H1 (cell line): ENCODE measurements around the gene NR2C2. TPM values are rescaled to one million over a fixed set of nuclear protein-coding genes. Genes with fewer than 3 reads are reported as not detected.

ENCODE experiments used
- CTCF ChIA-PET: fragments of 300-600 bp; sonication (Branson Sonifier 250); formaldehyde crosslinking; loops from one replicate; lab custom pipeline; 2021; ENCODE audit not compliant: partially characterized antibody; lab: Charles Lee
- POLR2A ChIA-PET: fragments of 300-600 bp; sonication (Branson Sonifier 250); formaldehyde crosslinking; loops from one replicate; lab custom pipeline; 2021; ENCODE audit warnings: inconsistent platforms; ENCODE audit not compliant: partially characterized antibody; lab: Charles Lee
- DNase-seq, 2 experiments: peaks; one replicate each; pipeline versions ENCODE4 v3.0.0 to v3.0.0-alpha.2; 2010 to 2022; ENCODE audit warnings: low spot score in 2 of 2, low read depth in 1 of 2, mixed read lengths in 1 of 2
- FAIRE-seq: peaks from 2 replicates; lab custom pipeline; 2011; peaks lifted over from hg19 to GRCh38; lab: Jason Lieb, UNC
- H2AFZ ChIP-seq: 2 replicates; pipeline ENCODE4 v1.8.1; 2012; ENCODE audit warnings: low read length, inconsistent platforms
- H2AK5ac ChIP-seq: 2 replicates; pipeline ENCODE4 v1.6.1; 2013; ENCODE audit warnings: low read depth, low read length
- H2BK120ac ChIP-seq: replicated peaks from 2 replicates; pipeline ENCODE3; 2013; ENCODE audit warnings: low read depth, low read length, inconsistent platforms
- H2BK12ac ChIP-seq: 2 replicates; pipeline ENCODE4 v1.6.1; 2013; ENCODE audit warnings: low read depth, low read length
- H2BK15ac ChIP-seq: 2 replicates; pipeline ENCODE4 v1.6.1; 2013; ENCODE audit warnings: low read length
- H2BK20ac ChIP-seq: 2 replicates; pipeline ENCODE4 v1.6.1; 2013; ENCODE audit warnings: low read length
- H2BK5ac ChIP-seq: 2 replicates; pipeline ENCODE4 v1.6.1; 2013; ENCODE audit warnings: low read depth, low read length
- H3K14ac ChIP-seq: 2 replicates; pipeline ENCODE4 v1.6.1; 2013; ENCODE audit warnings: inconsistent platforms; ENCODE audit not compliant: insufficient read length
- H3K18ac ChIP-seq: 2 replicates; pipeline ENCODE4 v1.6.1; 2013; ENCODE audit warnings: low read length; ENCODE audit errors: extremely low read depth
- H3K23ac ChIP-seq: 2 replicates; pipeline ENCODE4 v1.6.1; 2013; ENCODE audit warnings: inconsistent platforms; ENCODE audit not compliant: insufficient read length
- H3K23me2 ChIP-seq: 2 replicates; pipeline ENCODE4 v1.6.1; 2013; ENCODE audit warnings: low read depth, low read length
- H3K27ac ChIP-seq: 2 replicates; pipeline ENCODE4 v1.6.1; 2011; ENCODE audit warnings: low read depth, low read length, inconsistent platforms
- H3K27me3 ChIP-seq, 4 experiments: replicated peaks in 1 of 4; 1 replicate in 1 of 4; 2 replicates in 3 of 4; pipeline versions ENCODE4 v1.6.1 to v1.8.1; 2011 to 2013; ENCODE audit warnings: low read length in 3 of 4, mild to moderate bottlenecking in 3 of 4, inconsistent platforms in 2 of 4, mixed read lengths in 2 of 4, moderate library complexity in 1 of 4; ENCODE audit not compliant: control insufficient read depth in 3 of 4, insufficient read depth in 3 of 4; ENCODE audit errors: extremely low read depth in 1 of 4
- H3K36me3 ChIP-seq, 4 experiments: 2 replicates each; pipeline versions ENCODE4 v1.6.1 to v1.8.1; 2011 to 2013; ENCODE audit warnings: mild to moderate bottlenecking in 4 of 4, low read length in 3 of 4, moderate library complexity in 2 of 4, control low read depth in 1 of 4, inconsistent platforms in 1 of 4; ENCODE audit not compliant: insufficient read depth in 4 of 4, control insufficient read depth in 2 of 4
- H3K4ac ChIP-seq: replicated peaks from 2 replicates; pipeline ENCODE3; 2013; ENCODE audit warnings: low read length, low read depth, mixed read lengths, inconsistent platforms; ENCODE audit not compliant: insufficient read length
- H3K4me1 ChIP-seq, 4 experiments: replicated peaks in 1 of 4; 1 replicate in 1 of 4; 2 replicates in 3 of 4; pipeline versions ENCODE4 v1.6.1 to v1.8.1; 2011 to 2013; ENCODE audit warnings: low read length in 3 of 4, inconsistent platforms in 2 of 4, mixed read lengths in 1 of 4; ENCODE audit not compliant: insufficient read depth in 4 of 4, control insufficient read depth in 3 of 4
- H3K4me2 ChIP-seq, 2 experiments: 2 replicates each; pipeline versions ENCODE4 v1.6.1 to v1.8.1; 2011 to 2013; ENCODE audit warnings: low read depth in 2 of 2, low read length in 2 of 2, control low read depth in 1 of 2, inconsistent platforms in 1 of 2, mild to moderate bottlenecking in 1 of 2; ENCODE audit not compliant: insufficient read depth in 1 of 2
- H3K4me3 ChIP-seq, 4 experiments: fragments of 200-600, 300-600 bp in 1 of 4; sonication (generic), shearing (Covaris generic), sonication (Bioruptor Twin) in 1 of 4; 2 replicates each; pipeline versions ENCODE4 v1.5.1 to v1.8.1; 2011 to 2016; ENCODE audit warnings: low read length in 4 of 4, low read depth in 3 of 4, control low read depth in 2 of 4, inconsistent platforms in 2 of 4, mild to moderate bottlenecking in 2 of 4, mixed read lengths in 1 of 4, moderate library complexity in 1 of 4; ENCODE audit not compliant: insufficient read depth in 2 of 4; ENCODE audit errors: extremely low read depth in 1 of 4
- H3K56ac ChIP-seq: replicated peaks from 2 replicates; pipeline ENCODE3; 2013; ENCODE audit warnings: low read depth, mild to moderate bottlenecking, mixed read lengths, low read length, inconsistent platforms; ENCODE audit not compliant: insufficient read length
- H3K79me1 ChIP-seq: 2 replicates; pipeline ENCODE4 v1.6.1; 2013; ENCODE audit warnings: low read depth, low read length, control low read depth
- H3K79me2 ChIP-seq, 2 experiments: 2 replicates each; pipeline versions ENCODE4 v1.6.1 to v1.8.1; 2012 to 2013; ENCODE audit warnings: low read length in 2 of 2, mild to moderate bottlenecking in 2 of 2, inconsistent platforms in 1 of 2; ENCODE audit not compliant: insufficient read depth in 2 of 2, control insufficient read depth in 1 of 2
- H3K9ac ChIP-seq, 4 experiments: replicated peaks in 1 of 4; 1 replicate in 1 of 4; 2 replicates in 3 of 4; pipeline versions ENCODE4 v1.6.1 to v1.8.1; 2011 to 2013; ENCODE audit warnings: low read depth in 3 of 4, low read length in 3 of 4, control low read depth in 2 of 4, mild to moderate bottlenecking in 2 of 4, moderate library complexity in 2 of 4, inconsistent platforms in 1 of 4; ENCODE audit errors: extremely low read depth in 1 of 4
- H3K9me3 ChIP-seq, 2 experiments: 2 replicates each; pipeline versions ENCODE4 v1.6.1 to v1.8.1; 2012 to 2013; ENCODE audit warnings: mild to moderate bottlenecking in 2 of 2, moderate library complexity in 2 of 2, control low read depth in 1 of 2, inconsistent platforms in 1 of 2, low read depth in 1 of 2, low read length in 1 of 2, mixed read lengths in 1 of 2; ENCODE audit not compliant: insufficient read depth in 2 of 2
- H4K20me1 ChIP-seq, 2 experiments: replicated peaks in 1 of 2; 2 replicates each; pipeline versions ENCODE3 to v1.8.1; 2011 to 2013; ENCODE audit warnings: inconsistent platforms in 2 of 2, low read length in 2 of 2, mild to moderate bottlenecking in 1 of 2; ENCODE audit not compliant: insufficient read depth in 2 of 2, control insufficient read depth in 1 of 2
- H4K5ac ChIP-seq: 2 replicates; pipeline ENCODE4 v1.6.1; 2013; ENCODE audit warnings: low read length, low read depth, mixed read lengths, inconsistent platforms; ENCODE audit not compliant: insufficient read length
- H4K8ac ChIP-seq: 2 replicates; pipeline ENCODE4 v1.8.0; 2013; ENCODE audit warnings: mild to moderate bottlenecking, moderate library complexity, low read length, inconsistent platforms; ENCODE audit not compliant: insufficient read depth; ENCODE audit errors: extremely low read depth
- H4K91ac ChIP-seq: replicated peaks from 2 replicates; pipeline ENCODE3; 2013; ENCODE audit warnings: low read length, mixed read lengths, inconsistent platforms; ENCODE audit not compliant: insufficient read length
- ASH2L ChIP-seq: fragments of 200-600, 300-600 bp; sonication (generic); IDR thresholded peaks from one replicate; pipeline ENCODE4 v1.7.1; 2017; ENCODE audit warnings: low read length
- CHD2 ChIP-seq: IDR thresholded peaks from 2 replicates; pipeline ENCODE4 v1.6.1; 2012; ENCODE audit warnings: low read length, improper control_type of control experiment
- GTF2F1 ChIP-seq: IDR thresholded peaks from 2 replicates; pipeline ENCODE4 v1.6.1; 2012; ENCODE audit warnings: low read depth, low read length, improper control_type of control experiment, borderline replicate concordance
- RXRA ChIP-seq: IDR thresholded peaks from 2 replicates; pipeline ENCODE4 v1.6.1; 2011; ENCODE audit warnings: low read depth, mild to moderate bottlenecking, low read length, moderate library complexity; ENCODE audit not compliant: insufficient read depth
- SUZ12 ChIP-seq: fragments of 200-600 bp; sonication (generic); IDR thresholded peaks from 2 replicates; pipeline ENCODE4 v1.6.1; 2012; ENCODE audit warnings: mild to moderate bottlenecking, inconsistent platforms, low read length, moderate library complexity, mixed read lengths
- polyA plus RNA-seq, 7 experiments: library from polyadenylated mRNA; depleted of rRNA in 3 of 7; stranded (reverse) in 5 of 7; unstranded in 2 of 7; fragments of >200 nt in 5 of 7; fragments of 200-250 nt in 2 of 7; gene quantifications; 1 replicate in 5 of 7; 2 replicates in 1 of 7; 4 replicates in 1 of 7; pipeline versions ENCODE4 v1.2.1 to v1.2.3, GENCODE V29; 2011 to 2013; ENCODE audit warnings: missing spikeins in 2 of 7, mixed read lengths in 2 of 7
- total RNA-seq: library from RNA; stranded (reverse); fragmentation: NEBNext Ultra II Directional; extraction: Animal tissue kit (Norgen Biotek cat#: 25700); gene quantifications from 2 replicates; pipeline ENCODE4 v1.2.1, GENCODE V29; 2021

Gene NR2C2
- total and polyA plus RNA-seq, 2 of the 8 experiments (the other 6 are each of a cell fraction or from before 2014, with no cell fraction given), result 16.6 to 44.4 TPM

DNA sequence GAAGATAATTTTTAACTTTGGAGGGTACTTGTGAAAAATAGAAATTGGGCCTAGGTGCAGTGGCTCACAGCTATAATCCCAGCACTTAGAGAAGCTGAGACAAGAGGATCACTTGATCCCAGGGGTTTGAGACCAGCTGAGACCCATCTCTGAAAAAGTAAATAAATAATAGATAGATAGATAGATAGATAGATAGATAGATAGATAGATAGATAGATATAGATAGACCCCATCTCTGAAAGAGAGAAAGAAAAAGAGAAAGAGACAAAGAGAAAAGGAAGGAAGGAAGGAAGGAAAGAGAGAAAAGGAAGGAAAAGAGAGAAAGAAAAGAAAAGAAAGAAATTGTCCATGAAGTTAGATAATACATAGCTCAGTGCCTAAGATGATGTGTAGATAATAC, 82.2 kb downstream of the NR2C2 start:
- H3K36me3 ChIP-seq, result peaks cover 26 to 83% (median 58%) of the 10 kb centered on the region in 4 experiments
- no peak overlapping the region for H3K18ac ChIP-seq
- H2AK5ac ChIP-seq, result no peak overlapping the region
- no peak overlapping the region for H3K4me2 ChIP-seq
- no peak overlapping the region for H3K9ac ChIP-seq
- TF ChIP-seq CHD2 (no peak), GTF2F1 (no peak), RXRA (no peak), ASH2L (no peak), SUZ12 (no peak)
- no peaks in the 10 kb centered on the region for H3K23me2 ChIP-seq
- no peak overlapping the region for H3K4ac ChIP-seq
- H3K23ac ChIP-seq, result no peak overlapping the region
- H3K56ac ChIP-seq, result no peak overlapping the region
- H2AFZ ChIP-seq, result no peak overlapping the region
- no peak overlapping the region for H4K91ac ChIP-seq
- H3K27ac ChIP-seq, result no peak overlapping the region
- peaks cover 0 to 4% (median 3%) of the 10 kb centered on the region in 4 experiments; a peak in 2 of 7 replicates for H3K4me1 ChIP-seq
- H4K20me1 ChIP-seq, result peaks cover 4 to 8% of the 10 kb centered on the region in 2 experiments
- no peak for FAIRE-seq
- H2BK20ac ChIP-seq, result no peak overlapping the region
- no peaks in the 10 kb centered on the region for H3K9me3 ChIP-seq
- ChIA-PET POLR2A (interaction anchor here (0.7 to 2.1 kb wide), 2 partner anchors 8 to 22 kb away, joined by 3 to 5 read pairs; no protein-coding TSS in a partner anchor), CTCF (interaction anchor here (0.6 to 1.5 kb wide), 8 partner anchors 8 to 360 kb away, joined by 3 to 6 read pairs (median 4); no protein-coding TSS in a partner anchor)
- no peaks in the 10 kb centered on the region for H3K79me1 ChIP-seq
- H4K8ac ChIP-seq, result no peak overlapping the region
- no peak overlapping the region for H4K5ac ChIP-seq
- no peak for DNase-seq
- no peak overlapping the region for H2BK15ac ChIP-seq
- no peak overlapping the region for H3K4me3 ChIP-seq
- no peak overlapping the region for H3K14ac ChIP-seq
- H2BK120ac ChIP-seq, result no peak overlapping the region
- H3K79me2 ChIP-seq, result no peaks in the 10 kb centered on the region
- no peak overlapping the region for H2BK12ac ChIP-seq
- H2BK5ac ChIP-seq, result no peak overlapping the region
- no peaks in the 10 kb centered on the region for H3K27me3 ChIP-seq
